T-helper 1 cell (primary cell): Measurements from ENCODE around the gene POLR3GL.
"Not testable (repeated sequence)": the region's sequence is repeated elsewhere in the genome, so short reads cannot be mapped to it uniquely, and the experiment has no call there.

ENCODE experiments used
- DNase-seq, 5 donors: peaks; one replicate each; pipeline ENCODE4 v3.0.0-alpha.2; 2012 to 2020
- total RNA-seq, 4 donors: gene quantifications; one replicate each; lab custom pipeline; 2026; lab: John Stamatoyannopoulos, UW

Gene POLR3GL
- total RNA-seq: 11.9 to 34.3 (median 20.0) reads per million in 4 donors

GRCh38 chr1:145964328-145965118, at the start of gene POLR3GL, which contains the start of gene ANKRD34A:
TSS of gene POLR3GL (plus strand) at chr1:145964690. CDS start at chr1:145974866, 10,176 bp downstream.
TSS of gene ANKRD34A (minus strand) at chr1:145964575. CDS start at chr1:145961759, 2,816 bp downstream.
- peak; percentile 79 to 93 (median 86) for DNase-seq

- no peak for DNase-seq
Measured at GRCh38 chr1:145916745-145917144, 47.7 kb upstream of the POLR3GL start.

- DNase-seq: no peak
Measured at GRCh38 chr1:145917595-145917994, 46.9 kb upstream of the POLR3GL start.

- peak; percentile 80 to 91 (median 87) for DNase-seq
Measured at GRCh38 chr1:145918144-145918991, 46.1 kb upstream of the POLR3GL start, which contains the start of gene PEX11B. TSS of gene PEX11B (minus strand) at chr1:145918717. CDS start at chr1:145918688, 29 bp downstream.

DNA sequence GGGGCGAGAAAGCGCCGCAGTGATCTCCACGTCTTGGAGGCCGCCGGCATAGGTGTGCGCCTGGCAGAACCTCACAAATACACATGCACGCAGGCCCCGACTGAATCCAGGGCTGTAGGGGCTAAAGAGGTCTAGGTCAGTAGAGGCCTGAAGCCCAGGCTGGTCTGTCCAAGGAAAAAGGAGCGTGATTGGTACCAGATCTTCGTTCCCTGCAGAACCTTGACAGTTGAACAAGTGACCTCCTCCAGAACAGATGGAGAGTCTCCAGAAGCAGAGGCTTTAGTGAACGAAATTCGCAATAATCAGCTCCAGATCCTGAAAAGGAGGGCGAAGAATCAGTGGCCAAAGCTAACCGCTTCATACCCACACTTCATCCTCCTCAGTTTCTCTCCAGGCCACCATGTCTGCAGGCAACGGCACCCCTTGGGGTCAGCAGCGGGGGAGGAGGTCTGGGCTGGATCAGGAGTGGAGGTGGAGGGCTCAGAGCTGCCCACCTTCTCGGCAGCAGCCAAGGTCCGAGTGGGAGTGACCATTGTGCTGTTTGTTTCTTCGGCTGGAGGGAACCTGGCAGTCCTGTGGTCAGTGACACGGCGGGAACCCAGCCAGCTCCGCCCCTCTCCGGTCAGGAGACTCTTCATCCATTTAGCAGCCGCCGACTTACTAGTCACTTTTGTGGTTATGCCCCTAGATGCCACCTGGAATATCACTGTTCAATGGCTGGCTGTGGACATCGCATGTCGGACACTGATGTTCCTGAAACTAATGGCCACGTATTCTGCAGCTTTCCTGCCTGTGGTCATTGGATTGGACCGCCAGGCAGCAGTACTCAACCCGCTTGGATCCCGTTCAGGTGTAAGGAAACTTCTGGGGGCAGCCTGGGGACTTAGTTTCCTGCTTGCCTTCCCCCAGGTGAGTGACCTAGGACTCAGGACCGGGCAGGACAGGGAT, 45.2 kb upstream of the POLR3GL start:
- no peak for DNase-seq

- DNase-seq: not testable (repeated sequence)
Measured at GRCh38 chr1:145920297-145920696, 44.2 kb upstream of the POLR3GL start.

DNA sequence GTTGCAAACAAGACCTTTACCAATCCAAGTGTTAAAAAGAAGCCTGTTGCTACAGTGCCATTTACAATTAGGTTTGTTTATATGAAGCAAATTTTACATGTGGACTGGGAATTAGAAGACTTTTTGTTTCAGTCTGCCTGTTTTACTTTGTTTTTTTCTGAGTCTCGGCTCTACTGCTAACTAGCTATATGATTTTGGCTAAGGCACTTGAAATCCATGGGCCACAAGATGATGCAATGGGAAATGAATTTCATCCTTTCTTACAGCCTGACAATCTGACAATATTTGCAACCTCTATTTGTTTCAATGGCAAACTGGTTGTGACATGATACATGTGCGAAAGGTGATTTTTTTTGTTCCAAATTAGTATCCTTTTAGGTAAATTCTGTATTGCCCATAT, 42.2 kb upstream of the POLR3GL start:
- DNase-seq: no peak

DNA sequence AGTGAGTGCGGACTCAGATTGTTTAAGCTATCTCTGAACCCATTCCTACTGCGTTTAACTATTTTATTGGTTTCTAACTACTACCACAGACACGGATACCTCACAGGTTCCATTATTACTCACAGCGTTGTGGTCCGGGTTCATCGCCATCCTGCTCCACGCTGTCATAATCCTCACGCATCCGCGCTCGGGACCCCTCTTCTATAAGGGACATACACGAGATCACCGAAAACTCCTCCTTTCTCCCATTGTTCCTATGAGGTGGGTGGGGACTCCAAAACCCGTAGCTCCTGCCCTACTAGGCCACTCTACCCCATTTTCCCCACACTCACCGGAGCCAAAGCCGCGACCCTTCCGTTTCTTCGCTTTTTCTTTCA, 37.8 kb upstream of the POLR3GL start:
- peak in 1 of 5 donors; percentile 54 for DNase-seq

- DNase-seq: peak; percentile 84 to 98 (median 92)
Measured at GRCh38 chr1:145927063-145927886, 37.2 kb upstream of the POLR3GL start, which contains the start of gene RBM8A. TSS of gene RBM8A (minus strand) at chr1:145927484. CDS start at chr1:145927426, 58 bp downstream.

GRCh38 chr1:145927916-145928643, 36.4 kb upstream of the POLR3GL start:
- DNase-seq: no peak

DNA sequence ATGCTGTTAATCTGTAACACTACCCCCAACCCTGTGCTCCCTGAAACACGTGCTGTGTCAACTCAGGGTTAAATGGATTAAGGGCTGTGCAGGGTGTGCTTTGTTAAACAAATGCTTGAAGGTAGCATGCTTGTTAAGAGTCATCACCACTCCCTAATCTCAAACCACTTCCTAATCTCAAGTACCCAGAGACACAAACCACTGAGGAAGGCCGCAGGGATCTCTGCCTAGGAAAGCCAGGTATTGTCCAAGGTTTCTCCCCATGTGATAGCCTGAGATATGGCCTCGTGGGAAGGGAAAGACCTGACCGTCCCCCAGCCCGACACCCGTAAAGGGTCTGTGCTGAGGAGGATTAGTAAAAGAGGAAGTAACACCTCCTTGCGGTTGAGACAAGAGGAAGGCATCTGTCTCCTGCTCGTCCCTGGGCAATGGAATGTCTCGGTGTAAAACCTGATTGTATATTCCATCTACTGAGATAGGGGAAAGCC, 31.9 kb upstream of the POLR3GL start:
- DNase-seq: peak in 3 of 5 donors; percentile 21 to 33 (median 28)

DNA sequence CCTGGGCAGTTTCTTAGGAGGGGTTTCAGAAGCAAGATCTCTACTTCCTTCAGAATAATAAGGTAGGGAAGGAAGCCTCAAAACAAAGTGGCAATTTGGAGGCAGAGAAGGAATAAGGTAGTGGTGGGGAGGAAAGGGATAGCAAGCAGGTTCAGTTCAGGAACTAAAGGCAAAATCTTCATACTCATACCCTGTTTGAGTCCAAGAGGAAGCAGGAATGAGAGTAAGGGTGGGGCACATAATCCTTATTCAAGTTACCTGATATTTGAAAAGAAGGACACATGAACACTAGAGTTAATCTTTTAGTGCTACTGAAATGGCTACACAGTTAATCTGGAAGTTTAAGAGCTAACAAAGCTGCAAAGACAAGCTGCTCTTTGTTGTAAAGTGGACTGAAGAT, 28.8 kb upstream of the POLR3GL start:
- no peak for DNase-seq

DNA sequence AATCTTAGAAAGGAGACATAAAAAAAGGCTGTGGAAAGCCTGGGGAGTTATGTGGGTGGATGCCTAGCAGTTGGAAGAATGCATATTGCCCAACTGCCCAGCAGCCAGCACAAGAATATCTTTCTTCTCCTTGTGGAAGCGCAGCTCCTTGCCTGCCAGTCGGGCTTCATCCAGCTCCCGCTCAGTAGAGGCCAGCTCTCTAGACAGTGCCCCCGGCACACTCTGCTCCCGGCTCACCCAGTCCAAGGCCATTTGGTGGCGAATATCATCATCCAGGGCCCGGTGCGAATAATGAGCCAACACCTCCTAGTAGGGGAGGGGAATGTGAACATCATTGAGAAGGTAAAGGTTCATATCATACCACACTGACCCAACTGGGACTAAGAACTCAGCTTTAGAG, 28.2 kb upstream of the POLR3GL start:
- DNase-seq: no peak

GRCh38 chr1:145937436-145937835, 27.1 kb upstream of the POLR3GL start:
- DNase-seq: no peak

DNA sequence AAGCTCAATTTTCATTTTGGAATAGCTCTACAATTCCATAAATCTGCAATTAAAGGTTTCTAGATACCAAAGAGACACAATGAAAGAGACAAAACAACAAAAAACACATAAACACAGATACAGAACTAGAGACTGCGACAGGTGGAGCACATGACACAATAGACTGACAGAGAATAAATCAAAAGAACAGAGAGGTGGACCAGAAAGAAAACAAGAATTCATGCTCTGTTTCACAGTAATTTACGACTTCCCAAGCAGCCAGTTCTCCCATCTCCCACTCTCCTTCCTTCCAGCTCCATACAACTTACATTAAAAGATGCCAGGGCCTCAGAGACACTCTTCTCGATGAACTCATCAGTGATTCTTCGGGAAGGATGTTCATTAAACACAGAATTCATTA, 22.1 kb upstream of the POLR3GL start:
- DNase-seq: no peak

DNA sequence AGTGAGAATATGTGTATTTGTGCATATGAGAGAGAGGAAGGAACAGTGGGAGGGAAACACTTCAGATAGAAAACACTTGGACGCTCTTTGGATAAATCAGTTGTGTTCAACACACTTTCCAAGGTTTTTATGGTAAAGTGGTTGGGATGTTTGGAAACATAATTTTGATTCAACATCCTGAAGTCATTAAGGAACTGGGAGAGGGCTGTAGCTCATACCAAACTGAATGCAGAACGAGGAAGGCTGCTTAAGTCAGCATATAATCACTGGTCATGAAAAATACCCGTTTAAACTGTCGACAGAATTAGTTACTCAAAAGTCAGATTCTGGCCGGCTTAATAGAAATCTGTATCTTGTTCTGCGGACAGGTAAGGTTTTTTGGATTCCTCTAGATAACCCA, 21.6 kb upstream of the POLR3GL start:
- DNase-seq: no peak

GRCh38 chr1:145944532-145944931, 20.0 kb upstream of the POLR3GL start:
- DNase-seq: no peak

DNA sequence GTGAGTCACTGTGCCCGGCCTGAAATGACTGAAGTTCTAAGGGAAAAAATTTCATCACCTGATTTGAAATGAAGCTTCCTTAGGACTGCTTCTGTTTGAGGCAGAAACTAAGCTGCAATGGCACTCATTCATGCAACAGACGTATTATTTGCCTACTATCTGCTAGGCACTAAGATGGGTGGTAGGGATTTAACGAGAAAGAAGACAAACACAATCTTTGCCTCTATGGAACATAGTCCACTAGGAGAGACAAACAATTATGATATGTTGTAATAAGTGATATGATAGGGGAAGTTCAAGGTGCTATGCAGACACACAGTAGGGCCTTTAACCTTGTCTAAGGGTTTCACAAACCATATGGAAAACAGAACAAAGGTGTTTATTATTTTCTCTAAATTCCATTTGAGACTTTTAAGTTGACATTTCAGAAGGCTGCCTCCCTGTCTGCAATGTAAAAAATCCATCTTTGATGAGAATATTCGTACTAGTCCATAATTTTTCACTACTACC, 18.0 kb upstream of the POLR3GL start:
- no peak for DNase-seq

GRCh38 chr1:145947551-145947950, 16.9 kb upstream of the POLR3GL start:
- DNase-seq: no peak

DNA sequence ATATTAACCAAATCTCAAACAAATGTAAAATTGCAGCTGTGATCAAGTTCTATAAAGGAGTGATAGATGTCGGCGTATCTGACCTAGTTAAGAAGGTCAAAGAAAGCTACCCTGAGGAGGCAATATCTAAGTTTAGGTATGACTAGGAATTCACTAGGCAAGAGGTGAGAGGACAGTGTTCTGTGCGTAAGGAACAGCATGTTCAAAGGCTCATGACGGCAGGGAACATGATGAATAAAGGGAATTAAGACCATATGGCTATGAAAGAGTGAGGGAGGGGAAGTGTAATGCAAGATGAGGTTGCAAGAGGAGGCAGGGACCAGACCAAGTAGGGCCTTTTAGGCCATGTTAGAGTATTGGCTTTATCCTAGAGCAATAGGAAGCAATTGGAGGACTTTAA, 15.3 kb upstream of the POLR3GL start:
- no peak for DNase-seq
